ENCODE results near the gene CAMKMT.
A peak's percentile ranks its signal among the peaks of the same experiment; 100 is the strongest.
"Not testable (repeated sequence)": the region's sequence is repeated elsewhere in the genome, so short reads cannot be mapped to it uniquely, and the experiment has no call there.

The CAMKMT gene

DNA sequence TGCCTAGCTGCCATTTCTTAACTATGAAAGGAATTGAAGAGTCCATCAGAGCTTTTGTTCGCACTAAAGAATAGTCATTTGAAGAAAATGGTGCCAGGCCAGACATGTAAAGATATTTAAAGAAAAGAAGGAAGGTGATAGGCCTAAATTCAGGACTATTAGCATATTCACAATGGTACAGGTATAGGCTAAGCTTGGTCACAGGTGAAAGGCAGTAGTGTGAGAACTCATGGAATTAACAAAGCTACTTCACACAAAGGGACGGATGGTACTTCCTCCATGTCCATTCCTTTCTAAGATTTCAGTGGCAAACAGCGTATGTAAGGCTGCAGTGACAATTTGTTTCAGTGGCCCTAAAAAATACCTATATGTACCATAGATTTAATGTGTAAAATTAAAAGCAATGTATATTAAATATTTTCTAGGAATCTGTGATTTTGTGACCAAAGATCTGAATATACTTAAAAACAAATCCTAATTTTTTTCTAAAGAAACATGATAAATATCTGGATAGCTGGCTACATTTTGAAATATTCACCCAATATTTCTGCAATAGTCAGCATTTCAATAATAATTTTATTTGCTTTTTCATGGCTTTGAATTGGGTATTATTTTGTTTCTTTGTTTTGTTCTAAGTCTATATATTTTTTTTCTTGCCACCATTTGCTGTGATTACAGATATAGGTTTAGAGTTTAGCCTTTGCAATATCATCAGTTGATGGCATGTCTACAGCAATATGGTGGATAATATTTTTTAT, 116.1 kb downstream of the CAMKMT start:
- H3K36me3 ChIP-seq (ENCODE audit: insufficient read depth, low read depth, low read length), result no peaks in the 10 kb centered on the region
- no peak overlapping the region for H3K9ac ChIP-seq (ENCODE audit: low read depth, low read length)
- no peak overlapping the region for H3K4me3 ChIP-seq (ENCODE audit: low read length)
- H3K9me3 ChIP-seq (ENCODE audit: insufficient read depth, low read depth, low read length), result no peaks in the 10 kb centered on the region
- H3K4me1 ChIP-seq (ENCODE audit: insufficient read depth, low read length), result peaks cover 19% of the 10 kb centered on the region; the same call in 1 of the 2 replicates
- H3K27me3 ChIP-seq (ENCODE audit: insufficient read depth, low read length), result no peaks in the 10 kb centered on the region
- no peak overlapping the region for H3K27ac ChIP-seq (ENCODE audit: low read length)

DNA sequence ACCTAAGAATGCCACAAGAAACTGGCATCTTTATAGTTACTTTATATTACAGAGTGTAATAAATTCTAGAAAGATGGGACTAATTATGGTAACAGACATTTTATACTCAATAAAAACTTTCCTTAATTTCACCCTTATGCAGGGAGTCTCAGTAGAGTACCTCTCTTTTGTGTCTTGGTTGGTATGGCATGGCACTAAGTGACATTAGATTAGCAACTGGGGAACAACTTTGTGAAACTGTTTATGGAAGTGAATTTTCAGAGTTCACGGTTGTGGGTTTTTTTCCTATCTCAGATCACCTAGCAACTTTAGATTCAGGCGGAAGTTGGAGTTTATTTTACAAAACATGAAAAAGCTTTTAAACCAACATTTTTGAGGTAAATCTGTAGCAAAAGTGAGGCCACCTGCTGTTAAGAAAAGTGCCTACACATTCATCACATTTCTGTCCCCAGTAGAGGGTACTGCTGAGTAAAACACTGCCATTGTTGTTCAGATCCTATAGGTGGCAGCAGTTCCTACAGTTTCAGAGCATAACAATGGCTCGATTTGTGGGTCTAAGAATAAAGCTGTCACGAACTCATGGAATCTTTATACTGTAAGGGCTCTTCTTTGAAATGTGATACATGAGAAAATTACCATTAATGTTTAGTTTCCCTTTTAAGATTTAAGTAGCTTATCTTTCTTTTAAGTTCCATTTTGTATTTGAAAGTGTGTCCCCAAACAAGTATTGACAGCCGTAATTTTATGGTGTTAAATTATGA, 117.6 kb downstream of the CAMKMT start:
- peaks cover 19% of the 10 kb centered on the region; the same call in 1 of the 2 replicates for H3K4me1 ChIP-seq (ENCODE audit: insufficient read depth, low read length)
- H3K4me3 ChIP-seq (ENCODE audit: low read length), result no peak overlapping the region
- H3K36me3 ChIP-seq (ENCODE audit: insufficient read depth, low read depth, low read length), result no peaks in the 10 kb centered on the region

DNA sequence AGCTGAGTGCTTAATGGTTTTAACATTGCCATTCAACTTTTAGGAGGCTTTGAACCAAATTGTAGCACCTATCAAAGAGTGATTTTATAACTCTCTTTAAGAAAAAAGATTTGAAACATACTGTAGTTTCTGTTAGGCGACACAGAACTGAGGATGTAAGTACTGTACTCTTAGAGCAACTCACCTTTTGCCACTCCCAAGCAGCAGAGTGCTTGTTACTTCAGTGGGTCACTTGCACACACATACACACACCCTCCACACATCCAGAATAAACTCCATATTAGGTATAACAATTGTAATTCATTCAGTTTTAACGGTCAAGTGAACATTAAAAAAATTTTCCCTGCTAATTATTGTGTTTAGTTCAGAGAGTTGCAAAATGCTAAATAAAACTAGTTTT, 118.3 kb downstream of the CAMKMT start:
- Histone ChIP-seq H3K27ac (ENCODE audit: low read length) (no peak overlapping the region), H3K4me1 (ENCODE audit: insufficient read depth, low read length) (peaks cover 15% of the 10 kb centered on the region; the same call in 1 of the 2 replicates), H3K36me3 (ENCODE audit: insufficient read depth, low read depth, low read length) (no peaks in the 10 kb centered on the region), H3K27me3 (ENCODE audit: insufficient read depth, low read length) (no peaks in the 10 kb centered on the region), H3K9me3 (ENCODE audit: insufficient read depth, low read depth, low read length) (no peaks in the 10 kb centered on the region), H3K9ac (ENCODE audit: low read depth, low read length) (no peak overlapping the region; the same call in 1 of the 2 replicates), H3K4me3 (ENCODE audit: low read length) (no peak overlapping the region)

More for the DNA sequence above, 117.6 kb downstream of the CAMKMT start:
- H3K27ac ChIP-seq (ENCODE audit: low read length), result no peak overlapping the region
- H3K9me3 ChIP-seq (ENCODE audit: insufficient read depth, low read depth, low read length), result no peaks in the 10 kb centered on the region
- peak overlapping the region; percentile 4; the same call in 1 of the 2 replicates for H3K9ac ChIP-seq (ENCODE audit: low read depth, low read length)
- H3K27me3 ChIP-seq (ENCODE audit: insufficient read depth, low read length), result no peaks in the 10 kb centered on the region

- Histone ChIP-seq H3K9ac (ENCODE audit: low read depth, low read length) (no peak overlapping the region), H3K4me1 (ENCODE audit: insufficient read depth, low read length) (no peaks in the 10 kb centered on the region), H3K27me3 (ENCODE audit: insufficient read depth, low read length) (no peaks in the 10 kb centered on the region), H3K4me3 (ENCODE audit: low read length) (no peak overlapping the region), H3K27ac (ENCODE audit: low read length) (no peak overlapping the region), H3K9me3 (ENCODE audit: insufficient read depth, low read depth, low read length) (no peaks in the 10 kb centered on the region), H3K36me3 (ENCODE audit: insufficient read depth, low read depth, low read length) (no peaks in the 10 kb centered on the region)
Observed at GRCh38 chr2:44487052-44487451, 125.3 kb downstream of the CAMKMT start.

GRCh38 chr2:44490726-44491125, 129.0 kb downstream of the CAMKMT start:
- H3K9me3 ChIP-seq (ENCODE audit: insufficient read depth, low read depth, low read length), result no peaks in the 10 kb centered on the region
- H3K27me3 ChIP-seq (ENCODE audit: insufficient read depth, low read length), result no peaks in the 10 kb centered on the region
- no peaks in the 10 kb centered on the region for H3K4me1 ChIP-seq (ENCODE audit: insufficient read depth, low read length)
- H3K27ac ChIP-seq (ENCODE audit: low read length), result no peak overlapping the region
- no peak overlapping the region for H3K9ac ChIP-seq (ENCODE audit: low read depth, low read length)
- H3K36me3 ChIP-seq (ENCODE audit: insufficient read depth, low read depth, low read length), result no peaks in the 10 kb centered on the region
- no peak overlapping the region for H3K4me3 ChIP-seq (ENCODE audit: low read length)

GRCh38 chr2:44494006-44494405, 132.3 kb downstream of the CAMKMT start:
- Histone ChIP-seq H3K9ac (ENCODE audit: low read depth, low read length) (no peak overlapping the region), H3K27ac (ENCODE audit: low read length) (no peak overlapping the region), H3K4me3 (ENCODE audit: low read length) (no peak overlapping the region), H3K27me3 (ENCODE audit: insufficient read depth, low read length) (no peaks in the 10 kb centered on the region), H3K36me3 (ENCODE audit: insufficient read depth, low read depth, low read length) (no peaks in the 10 kb centered on the region), H3K9me3 (ENCODE audit: insufficient read depth, low read depth, low read length) (no peaks in the 10 kb centered on the region), H3K4me1 (ENCODE audit: insufficient read depth, low read length) (peaks cover 9% of the 10 kb centered on the region)

GRCh38 chr2:44495035-44495434, 133.3 kb downstream of the CAMKMT start:
- Histone ChIP-seq H3K9ac (ENCODE audit: low read depth, low read length) (no peak overlapping the region), H3K4me3 (ENCODE audit: low read length) (no peak overlapping the region), H3K27ac (ENCODE audit: low read length) (no peak overlapping the region), H3K4me1 (ENCODE audit: insufficient read depth, low read length) (peaks cover 9% of the 10 kb centered on the region), H3K9me3 (ENCODE audit: insufficient read depth, low read depth, low read length) (no peaks in the 10 kb centered on the region), H3K36me3 (ENCODE audit: insufficient read depth, low read depth, low read length) (no peaks in the 10 kb centered on the region), H3K27me3 (ENCODE audit: insufficient read depth, low read length) (no peaks in the 10 kb centered on the region)

GRCh38 chr2:44495544-44495943, 133.8 kb downstream of the CAMKMT start:
- H3K9me3 ChIP-seq (ENCODE audit: insufficient read depth, low read depth, low read length), result no peaks in the 10 kb centered on the region

GRCh38 chr2:44496130-44496529, 134.4 kb downstream of the CAMKMT start:
- Histone ChIP-seq H3K9ac (ENCODE audit: low read depth, low read length) (no peak overlapping the region), H3K4me1 (ENCODE audit: insufficient read depth, low read length) (peaks cover 9% of the 10 kb centered on the region), H3K9me3 (ENCODE audit: insufficient read depth, low read depth, low read length) (no peaks in the 10 kb centered on the region), H3K27ac (ENCODE audit: low read length) (no peak overlapping the region), H3K36me3 (ENCODE audit: insufficient read depth, low read depth, low read length) (no peaks in the 10 kb centered on the region), H3K27me3 (ENCODE audit: insufficient read depth, low read length) (no peaks in the 10 kb centered on the region), H3K4me3 (ENCODE audit: low read length) (no peak overlapping the region)

More at GRCh38 chr2:44495544-44495943, 133.8 kb downstream of the CAMKMT start:
- Histone ChIP-seq H3K4me1 (ENCODE audit: insufficient read depth, low read length) (peaks cover 9% of the 10 kb centered on the region), H3K36me3 (ENCODE audit: insufficient read depth, low read depth, low read length) (no peaks in the 10 kb centered on the region), H3K27me3 (ENCODE audit: insufficient read depth, low read length) (no peaks in the 10 kb centered on the region), H3K27ac (ENCODE audit: low read length) (no peak overlapping the region), H3K9ac (ENCODE audit: low read depth, low read length) (no peak overlapping the region), H3K4me3 (ENCODE audit: low read length) (no peak overlapping the region)

DNA sequence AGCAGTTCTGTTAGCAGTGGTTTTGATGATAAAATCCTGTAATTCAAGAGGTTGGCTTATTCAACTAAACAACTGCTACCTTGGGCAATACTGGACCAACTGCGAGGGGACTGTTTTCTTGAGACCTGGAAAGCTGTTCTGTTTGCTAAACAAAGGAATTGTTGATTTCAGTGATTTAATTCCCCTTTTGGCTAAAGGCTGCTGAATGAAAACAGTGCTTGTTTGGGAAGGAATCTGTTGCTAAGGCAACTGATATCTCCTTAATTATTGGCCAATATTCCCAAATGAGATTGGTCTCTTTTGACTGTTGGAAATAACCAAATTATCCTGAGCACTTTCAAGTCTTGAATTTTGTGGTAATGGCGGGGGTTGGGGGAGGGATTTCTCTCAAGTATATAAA, 136.8 kb downstream of the CAMKMT start:
- Histone ChIP-seq H3K27me3 (ENCODE audit: insufficient read depth, low read length) (no peaks in the 10 kb centered on the region), H3K36me3 (ENCODE audit: insufficient read depth, low read depth, low read length) (no peaks in the 10 kb centered on the region), H3K9ac (ENCODE audit: low read depth, low read length) (no peak overlapping the region), H3K4me1 (ENCODE audit: insufficient read depth, low read length) (peaks cover 9% of the 10 kb centered on the region), H3K27ac (ENCODE audit: low read length) (no peak overlapping the region), H3K4me3 (ENCODE audit: low read length) (no peak overlapping the region), H3K9me3 (ENCODE audit: insufficient read depth, low read depth, low read length) (no peaks in the 10 kb centered on the region)

DNA sequence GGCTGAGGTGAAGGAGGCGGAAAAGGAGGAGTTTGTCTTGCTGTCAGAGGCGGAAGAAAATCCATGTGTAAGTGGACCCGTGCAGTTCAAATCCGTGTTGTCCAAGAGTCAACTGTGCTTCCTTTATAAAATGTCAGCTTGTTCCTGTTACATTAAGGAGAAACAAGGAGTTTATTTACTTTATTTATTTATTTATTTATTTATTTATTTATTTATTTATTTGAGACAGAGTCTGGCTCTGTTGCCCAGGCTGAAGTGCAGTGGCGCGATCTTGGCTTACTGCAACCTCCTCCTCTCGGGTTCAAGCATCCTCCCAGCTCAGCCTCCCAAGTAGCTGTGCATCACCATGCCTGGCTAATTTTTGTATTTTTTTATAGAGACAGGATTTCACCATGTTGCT, 143.9 kb downstream of the CAMKMT start:
- not testable (repeated sequence) for H3K4me3 ChIP-seq (ENCODE audit: low read length); H3K9ac ChIP-seq (ENCODE audit: low read depth, low read length); H3K36me3 ChIP-seq (ENCODE audit: insufficient read depth, low read depth, low read length); H3K4me1 ChIP-seq (ENCODE audit: insufficient read depth, low read length); H3K27me3 ChIP-seq (ENCODE audit: insufficient read depth, low read length); H3K9me3 ChIP-seq (ENCODE audit: insufficient read depth, low read depth, low read length); H3K27ac ChIP-seq (ENCODE audit: low read length)

DNA sequence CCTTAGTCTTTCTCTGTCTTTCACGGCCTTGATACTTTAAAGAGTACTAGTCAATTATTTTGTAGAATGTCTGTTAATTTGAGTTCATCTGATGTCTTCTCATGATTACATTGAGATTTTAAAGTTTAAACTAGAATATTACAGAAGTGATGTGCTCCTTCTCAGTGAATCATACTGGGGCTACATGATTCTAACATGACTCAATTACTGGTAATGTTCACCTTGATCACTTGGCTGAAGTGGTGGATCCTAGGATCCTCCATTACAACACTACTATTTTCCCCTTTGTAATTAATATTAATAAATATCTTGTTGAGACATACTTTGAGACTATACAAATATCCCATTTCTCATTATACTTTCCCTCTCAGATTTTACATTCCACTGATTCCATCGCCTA, 148.5 kb downstream of the CAMKMT start:
- Histone ChIP-seq H3K36me3 (ENCODE audit: insufficient read depth, low read depth, low read length) (no peaks in the 10 kb centered on the region), H3K4me3 (ENCODE audit: low read length) (no peak overlapping the region), H3K27ac (ENCODE audit: low read length) (no peak overlapping the region)

More for the DNA sequence above, 148.5 kb downstream of the CAMKMT start:
- no peaks in the 10 kb centered on the region for H3K9me3 ChIP-seq (ENCODE audit: insufficient read depth, low read depth, low read length)
- H3K27me3 ChIP-seq (ENCODE audit: insufficient read depth, low read length), result no peaks in the 10 kb centered on the region
- no peak overlapping the region for H3K9ac ChIP-seq (ENCODE audit: low read depth, low read length)
- H3K4me1 ChIP-seq (ENCODE audit: insufficient read depth, low read length), result peaks cover 5% of the 10 kb centered on the region

All from iPS-20b (cell line).